ENCODE measurements around the gene SLC25A25.

The SLC25A25 gene

DNA sequence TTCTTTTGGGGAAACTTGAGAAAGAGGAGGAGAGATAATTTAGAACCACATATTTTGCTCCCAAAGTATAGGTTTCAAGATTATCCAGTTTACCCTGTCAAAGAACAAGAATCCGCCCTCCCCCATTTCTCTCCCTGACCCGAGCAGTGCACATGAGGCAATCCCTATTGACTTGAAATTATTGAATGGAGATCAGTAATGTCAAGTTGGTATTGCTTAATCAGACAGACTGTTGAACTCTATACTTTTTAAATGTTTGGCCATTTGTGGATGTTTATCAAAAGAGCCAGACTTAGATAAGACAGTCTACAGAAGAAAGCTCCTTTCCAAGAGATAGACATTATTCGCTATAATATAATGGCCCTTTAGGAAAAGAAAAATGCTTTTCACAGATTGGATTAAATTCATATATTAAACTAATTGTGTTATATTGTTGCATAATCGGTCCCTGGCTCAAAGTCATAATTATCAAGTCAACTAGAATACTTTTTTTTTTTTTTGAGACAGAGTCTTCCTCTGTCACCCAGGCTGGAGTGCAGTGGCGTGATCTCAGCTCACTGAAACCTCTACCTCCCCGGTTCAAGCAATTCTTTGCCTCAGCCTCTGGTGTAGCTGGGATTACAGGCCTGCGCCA, 5.3 kb downstream of the SLC25A25 start:
- DNase-seq = no peak

GRCh38 chr9:128077847-128078503, 9.9 kb downstream of the SLC25A25 start:
- no peak for DNase-seq

DNA sequence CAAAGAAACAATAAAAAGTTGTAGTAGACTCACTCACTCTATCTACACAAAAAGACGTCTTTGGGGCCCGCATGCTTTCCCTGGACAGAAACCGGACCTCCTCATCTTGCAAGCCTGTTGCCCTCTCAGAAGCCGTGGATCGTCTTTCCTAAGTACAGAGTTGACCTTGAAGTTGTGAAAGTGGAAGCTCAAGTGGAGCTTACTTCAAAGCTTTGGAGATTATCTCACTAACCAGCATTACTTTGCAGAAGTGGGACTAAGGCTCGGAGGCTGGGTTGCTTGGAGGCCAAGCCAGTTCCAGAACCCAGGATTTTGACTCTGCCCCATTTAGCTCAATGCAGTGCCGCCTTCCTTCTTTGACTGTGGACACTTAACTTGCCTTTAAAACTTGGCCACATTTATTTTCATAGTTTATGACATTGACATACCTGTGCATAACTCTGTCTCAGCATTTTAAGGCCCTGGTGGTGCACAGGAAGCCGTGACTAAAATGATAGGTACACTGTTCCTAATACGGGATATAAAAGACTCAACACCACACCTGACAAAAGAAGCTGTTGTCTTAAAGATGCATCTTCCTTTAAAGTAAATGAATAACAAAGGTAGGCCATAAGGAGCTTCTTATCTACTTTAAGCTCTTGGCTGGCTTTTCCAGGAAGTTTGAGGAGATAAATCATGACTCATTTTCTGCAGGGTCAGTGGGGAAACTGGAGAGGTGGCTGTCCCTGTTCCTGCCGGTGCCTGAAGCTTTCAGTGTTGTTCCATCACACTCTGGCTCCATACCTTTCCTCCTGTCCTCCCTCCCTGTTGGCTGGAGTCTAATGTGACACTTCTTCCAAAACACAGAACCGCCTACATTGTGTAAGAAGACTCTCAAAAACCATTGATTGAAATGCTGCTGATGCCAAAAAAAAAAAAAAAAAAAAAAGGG, 10.7 kb downstream of the SLC25A25 start:
- no peak for DNase-seq

DNA sequence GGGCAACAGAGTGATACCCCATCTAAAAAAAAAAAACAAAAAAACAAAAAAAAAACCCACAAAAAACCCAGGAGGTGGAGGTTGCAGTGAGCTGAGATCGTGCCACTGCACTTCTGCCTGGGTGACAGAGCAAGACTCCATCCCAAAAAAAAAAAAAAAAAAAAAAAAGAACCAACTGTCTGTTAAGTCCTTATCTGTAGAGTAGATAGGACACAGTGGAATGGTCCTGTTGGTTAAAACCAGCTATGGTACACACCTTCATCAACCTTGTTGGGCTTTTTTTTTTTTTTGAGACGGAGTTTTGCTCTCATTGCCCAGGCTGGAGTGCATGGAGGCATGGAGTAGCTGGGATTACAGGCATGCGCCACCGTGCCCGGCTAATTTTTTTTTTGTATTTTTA, 12.2 kb downstream of the SLC25A25 start:
- no peak for DNase-seq

GRCh38 chr9:128081056-128081455, 13.0 kb downstream of the SLC25A25 start:
- no peak for DNase-seq

DNA sequence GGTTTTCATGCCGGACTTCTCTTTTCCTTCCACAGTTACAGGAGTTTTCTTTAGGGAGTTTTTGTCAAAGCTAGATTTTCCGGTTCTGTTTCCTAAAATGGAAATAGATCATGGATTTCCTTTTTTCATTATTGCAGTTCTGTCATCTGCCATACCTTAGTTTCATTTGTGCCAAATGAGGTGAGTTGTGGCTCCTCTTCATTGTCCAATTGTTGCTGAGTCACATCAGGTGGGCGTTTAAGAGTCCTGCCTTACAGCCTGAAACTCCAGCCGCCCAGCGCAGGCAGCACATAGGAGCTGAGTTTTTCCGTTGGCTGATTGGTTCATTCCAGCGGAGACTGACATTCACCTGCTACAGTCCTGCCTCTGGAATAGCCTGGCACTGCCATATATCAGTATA, 14.1 kb downstream of the SLC25A25 start:
- DNase-seq = no peak

DNA sequence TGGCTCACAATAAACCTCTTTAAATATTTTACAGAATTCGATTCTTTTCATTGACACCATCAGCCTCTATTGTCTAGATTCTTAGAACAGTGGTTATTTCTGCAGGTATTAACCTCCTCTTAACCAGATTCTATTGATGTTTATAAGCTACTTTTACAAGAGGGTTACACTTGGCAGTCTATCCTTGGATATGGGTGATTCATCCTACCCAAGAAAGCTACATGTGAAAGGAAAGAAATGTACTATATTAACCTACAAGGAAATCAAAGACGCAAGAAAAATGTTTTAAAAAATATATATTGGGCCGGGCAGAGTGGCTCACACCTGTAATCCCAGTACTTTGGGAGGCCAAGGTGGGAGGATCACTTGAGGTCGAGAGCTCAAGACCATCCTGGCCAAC, 16.7 kb downstream of the SLC25A25 start:
- no peak for DNase-seq

DNA sequence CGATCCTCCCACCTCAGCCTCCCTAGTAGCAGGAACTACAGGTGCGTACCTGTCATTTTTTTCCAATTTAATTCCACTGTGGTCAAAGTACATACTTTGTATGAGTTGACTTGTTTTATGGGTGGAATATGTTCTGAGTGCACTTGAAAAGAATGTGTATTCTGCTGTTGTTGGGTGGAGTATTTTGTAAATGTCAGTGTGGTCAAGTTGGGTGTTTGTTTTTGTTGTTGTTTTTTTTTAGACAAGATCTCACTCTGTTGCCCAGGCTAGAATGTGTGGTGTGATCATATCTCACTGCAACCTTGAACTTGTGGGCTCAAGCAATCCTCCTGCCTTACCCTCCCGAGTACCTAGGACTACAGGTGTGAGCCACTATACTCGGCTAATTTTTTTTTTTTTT, 17.9 kb downstream of the SLC25A25 start:
- no peak for DNase-seq

DNA sequence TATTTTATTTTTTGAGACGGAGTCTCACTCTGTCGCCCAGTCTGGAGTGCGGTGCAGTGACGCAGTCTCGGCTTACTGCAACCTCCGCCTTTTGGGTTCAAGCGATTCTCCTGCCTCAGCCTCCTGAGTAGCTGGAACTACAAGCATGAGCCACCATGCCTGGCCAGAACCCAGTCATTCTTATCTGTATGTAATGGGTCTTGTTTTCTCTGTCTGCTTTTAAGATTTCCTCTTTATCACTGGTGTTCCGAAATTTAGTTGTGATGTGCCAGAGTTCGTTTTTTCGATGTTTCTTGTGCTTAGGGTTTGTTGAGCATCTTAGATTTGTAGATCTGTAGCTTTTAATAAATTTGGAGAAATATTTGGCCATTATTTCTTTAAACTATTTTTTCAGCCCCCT, 19.2 kb downstream of the SLC25A25 start:
- no peak for DNase-seq

DNA sequence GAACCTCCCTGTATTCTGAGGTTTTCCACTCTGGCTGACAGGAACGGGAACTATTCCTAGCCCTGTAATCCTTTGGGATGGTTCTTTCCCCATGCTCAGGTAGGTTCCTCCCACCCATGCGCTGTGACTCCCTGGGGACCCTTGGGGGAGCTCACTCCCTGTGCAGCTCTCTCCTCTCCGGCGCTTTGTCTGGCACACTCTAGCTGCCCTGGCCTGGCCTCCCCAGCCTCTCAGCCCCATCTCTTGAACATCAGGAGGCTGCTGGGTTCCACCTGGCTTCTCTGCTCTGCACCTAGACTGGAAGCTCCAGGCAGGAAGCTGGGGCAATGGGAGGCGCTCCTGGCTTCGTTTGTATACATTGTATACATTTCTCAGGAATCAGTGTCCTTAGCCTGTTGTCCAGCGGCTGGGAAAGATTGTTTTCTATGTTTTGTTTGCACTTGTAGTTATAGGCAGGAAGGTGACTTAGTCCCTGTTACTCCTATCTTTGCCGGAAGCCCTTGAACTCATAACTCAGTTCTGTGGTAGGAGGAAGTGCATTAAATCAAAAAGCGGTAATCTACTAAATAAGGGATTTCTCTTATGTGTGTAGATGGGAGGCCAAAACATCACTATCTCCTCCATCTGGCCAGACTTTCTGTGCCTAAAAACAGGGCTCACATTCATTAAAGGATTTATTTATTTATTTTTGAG, 20.4 kb downstream of the SLC25A25 start:
- DNase-seq = no peak

GRCh38 chr9:128089299-128089698, 21.3 kb downstream of the SLC25A25 start:
- DNase-seq = no peak

GRCh38 chr9:128091144-128091543, 23.1 kb downstream of the SLC25A25 start:
- no peak for DNase-seq

GRCh38 chr9:128091571-128091970, 23.5 kb downstream of the SLC25A25 start:
- peak in 1 of 2 donors; percentile 38 for DNase-seq

- DNase-seq = no peak
These were observed 24.4 kb downstream of the SLC25A25 start for GRCh38 chr9:128092199-128092977.

- DNase-seq = no peak
These were observed 25.0 kb downstream of the SLC25A25 start for GRCh38 chr9:128093011-128093410.

DNA sequence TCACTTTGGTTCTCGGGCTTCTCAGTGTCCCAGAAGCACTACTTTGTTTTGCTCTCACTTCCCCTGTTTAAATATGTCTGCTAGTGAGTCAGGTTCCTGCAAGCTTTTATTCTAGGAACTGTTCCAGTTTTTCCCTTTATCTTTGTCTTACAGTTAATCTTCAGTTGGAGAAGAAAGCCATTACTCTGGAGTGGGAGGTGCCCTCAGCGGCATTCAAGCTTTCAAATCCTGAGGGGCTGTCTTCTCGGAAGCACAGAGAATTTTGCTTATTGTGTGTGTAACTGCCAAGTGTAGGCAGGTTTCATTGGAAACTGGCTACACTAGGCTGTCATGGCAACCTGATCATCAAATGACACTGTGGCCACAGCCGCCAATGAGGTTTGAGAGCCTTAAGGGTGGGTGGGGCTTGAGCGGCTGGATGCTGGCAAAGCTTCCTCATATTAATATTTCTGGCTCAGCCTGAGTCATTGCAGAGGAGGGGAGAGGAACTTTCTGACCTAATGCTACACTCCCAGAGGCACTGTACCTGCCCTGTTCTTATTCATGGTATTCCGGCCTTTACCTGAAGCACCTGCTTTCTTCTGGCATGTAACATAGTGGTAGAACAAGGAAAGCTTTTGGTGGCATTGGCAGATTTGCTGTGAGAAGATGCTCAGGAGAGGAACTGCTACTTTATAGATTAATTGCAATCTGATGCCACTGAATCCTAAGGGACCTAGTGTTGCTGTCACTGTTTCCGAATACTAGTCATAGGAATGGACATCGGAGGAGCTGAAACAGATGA, 26.3 kb downstream of the SLC25A25 start:
- DNase-seq = peak; percentile 58 to 93

DNA sequence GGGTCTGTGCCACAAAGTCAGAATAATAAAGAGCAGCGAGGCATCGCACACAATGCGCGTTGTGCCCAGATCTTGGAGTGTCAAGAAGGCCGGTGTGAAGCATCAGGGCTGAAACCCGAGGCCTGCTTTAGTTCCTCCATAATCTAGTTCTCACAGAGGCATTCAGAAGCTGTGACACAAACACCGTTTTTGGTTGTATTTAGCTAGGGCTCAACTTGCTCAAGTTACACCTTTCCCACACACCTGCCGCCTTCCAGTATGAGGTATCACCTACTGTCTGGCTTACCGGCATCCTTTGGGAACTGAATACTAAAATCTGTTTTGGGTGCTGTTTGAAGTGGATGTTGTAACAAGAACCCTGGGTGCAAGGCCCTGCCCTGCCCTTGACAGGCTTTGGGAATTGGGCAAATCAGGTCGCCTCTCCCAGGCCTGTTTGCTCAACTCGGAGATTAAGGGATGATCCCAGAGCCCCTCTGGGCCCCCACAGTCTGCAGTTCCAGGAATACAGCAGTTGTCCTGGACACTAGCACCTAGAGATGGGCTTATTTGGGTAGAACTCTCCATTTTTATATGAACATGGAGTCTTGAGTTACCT, 27.0 kb downstream of the SLC25A25 start:
- DNase-seq = no peak

DNA sequence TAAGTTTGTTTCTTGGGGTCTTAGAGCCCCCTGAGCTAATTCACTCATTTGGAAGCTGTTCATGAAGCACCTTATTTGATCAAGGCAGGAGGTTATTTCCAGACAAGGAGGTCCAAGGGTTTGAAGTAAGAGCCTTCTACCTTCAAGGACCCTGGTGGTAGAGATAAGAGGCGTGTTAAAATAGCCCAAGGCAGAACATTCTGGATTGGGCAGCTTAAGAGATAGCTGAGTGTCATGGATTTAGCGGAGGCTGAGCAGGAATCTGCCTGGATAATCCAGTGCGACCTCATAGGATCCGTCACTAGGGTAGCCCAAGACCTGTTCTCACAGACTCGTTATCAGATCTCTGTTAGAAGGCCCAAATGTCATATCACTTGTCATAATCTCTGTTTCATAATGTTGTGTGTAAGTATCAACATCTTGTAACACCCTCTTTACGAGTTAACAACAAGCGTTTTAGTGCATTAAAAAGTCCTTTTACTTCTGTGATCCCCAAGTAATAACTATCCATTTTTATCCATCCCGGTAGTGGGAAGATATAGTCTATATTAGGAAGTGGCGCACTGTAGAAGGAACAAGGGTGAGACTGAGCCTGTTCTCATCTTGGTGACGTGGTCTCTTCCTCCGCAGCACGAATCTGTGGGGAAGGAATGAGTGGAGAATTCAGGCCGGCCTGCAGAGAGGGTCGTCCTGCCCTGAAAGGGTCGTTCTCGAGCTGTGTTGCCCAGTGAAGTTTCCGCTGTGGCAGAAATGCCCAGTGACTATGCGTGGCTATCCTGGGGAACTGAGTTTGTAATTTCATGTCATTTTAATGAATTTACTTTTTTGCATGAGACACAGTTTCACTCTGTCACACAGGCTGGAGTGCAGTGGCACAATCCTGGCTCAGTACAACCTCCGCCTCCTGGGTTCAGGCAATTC, 28.8 kb downstream of the SLC25A25 start:
- no peak for DNase-seq

- DNase-seq = no peak
These were observed 29.7 kb downstream of the SLC25A25 start for GRCh38 chr9:128097543-128098296.

Measured in bone marrow (tissue), 2 donors.